ENCODE results near the gene SIGLEC7. TPM values are rescaled to one million over a fixed set of nuclear protein-coding genes. Genes with fewer than 3 reads are reported as not detected.

The SIGLEC7 gene
- total RNA-seq, 2 experiments from 2014 or later: 0.20 TPM; not detected in 1

DNA sequence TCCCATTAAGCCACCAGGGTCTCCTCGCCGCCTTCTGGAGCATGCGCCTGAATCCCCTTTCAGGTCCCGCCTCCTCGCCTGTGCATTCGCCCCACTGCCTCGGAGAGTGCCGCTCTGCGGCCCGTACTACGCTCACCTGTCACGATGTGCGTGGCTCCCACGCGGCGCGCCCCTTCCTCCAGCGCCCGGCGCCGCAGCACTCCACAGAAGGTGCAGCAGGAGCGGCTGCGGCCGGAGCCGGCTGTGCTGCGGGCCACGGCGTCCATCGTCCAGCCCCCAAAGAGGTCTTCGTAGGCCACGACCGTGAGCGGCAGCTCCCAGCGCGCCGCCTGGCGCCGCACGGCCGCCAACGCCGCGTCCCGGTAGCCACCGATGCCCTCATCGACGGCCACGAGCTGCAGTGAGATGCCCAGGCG is 38.2 kb upstream of the SIGLEC7 start:
- Mint-ChIP-seq H3K27ac (no peak overlapping the region), H3K9me3 (no peaks in the 10 kb centered on the region), H3K4me3 (no peak overlapping the region), H3K36me3 (ENCODE audit: low read depth) (peaks cover 64% of the 10 kb centered on the region), H3K27me3 (no peaks in the 10 kb centered on the region), H3K4me1 (ENCODE audit: low read depth) (peaks cover 59% of the 10 kb centered on the region)
- ATAC-seq (ENCODE audit: poor library complexity) (no peak), DNase-seq (no peak)
- intact Hi-C loops (cut with DNase I, micrococcal nuclease): loop anchor here in 1 of 2 experiments (10.0 kb wide), 2 partner anchors 601 to 1079 kb away; partner anchors contain the start of genes VRK3 and ZNF473
- no peaks in the 10 kb centered on the region for H3K27me3 ChIP-seq (ENCODE audit: control insufficient read depth in 1 of 2, insufficient read depth in 2 of 2, low read length in 2 of 2)
- peaks cover 33% of the 10 kb centered on the region for H3K36me3 ChIP-seq (ENCODE audit: insufficient read depth, low read length)
- no peaks in the 10 kb centered on the region for H3K9me3 ChIP-seq (ENCODE audit: control insufficient read depth in 1 of 2, insufficient read depth in 1 of 2, low read length in 2 of 2)
- peaks cover 34% of the 10 kb centered on the region for H3K4me1 ChIP-seq (ENCODE audit: insufficient read depth, low read length)
- no peak overlapping the region for H3K4me3 ChIP-seq (ENCODE audit: low read length)
- ChIA-PET POLR2A (no interaction called here), CTCF (no interaction called here)
- no peak overlapping the region for H3K27ac ChIP-seq (ENCODE audit: low read depth in 1 of 2, low read length in 2 of 2)
- TF ChIP-seq, protein P1, sequence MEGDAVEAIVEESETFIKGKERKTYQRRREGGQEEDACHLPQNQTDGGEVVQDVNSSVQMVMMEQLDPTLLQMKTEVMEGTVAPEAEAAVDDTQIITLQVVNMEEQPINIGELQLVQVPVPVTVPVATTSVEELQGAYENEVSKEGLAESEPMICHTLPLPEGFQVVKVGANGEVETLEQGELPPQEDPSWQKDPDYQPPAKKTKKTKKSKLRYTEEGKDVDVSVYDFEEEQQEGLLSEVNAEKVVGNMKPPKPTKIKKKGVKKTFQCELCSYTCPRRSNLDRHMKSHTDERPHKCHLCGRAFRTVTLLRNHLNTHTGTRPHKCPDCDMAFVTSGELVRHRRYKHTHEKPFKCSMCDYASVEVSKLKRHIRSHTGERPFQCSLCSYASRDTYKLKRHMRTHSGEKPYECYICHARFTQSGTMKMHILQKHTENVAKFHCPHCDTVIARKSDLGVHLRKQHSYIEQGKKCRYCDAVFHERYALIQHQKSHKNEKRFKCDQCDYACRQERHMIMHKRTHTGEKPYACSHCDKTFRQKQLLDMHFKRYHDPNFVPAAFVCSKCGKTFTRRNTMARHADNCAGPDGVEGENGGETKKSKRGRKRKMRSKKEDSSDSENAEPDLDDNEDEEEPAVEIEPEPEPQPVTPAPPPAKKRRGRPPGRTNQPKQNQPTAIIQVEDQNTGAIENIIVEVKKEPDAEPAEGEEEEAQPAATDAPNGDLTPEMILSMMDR (IDR thresholded peaks at IDR 0.05): no peak

GRCh38 chr19:51107406-51108065 is 34.6 kb upstream of the SIGLEC7 start:
- ATAC-seq (ENCODE audit: poor library complexity) (no peak), DNase-seq (peak in 1 of 14 experiments; percentile 8)
- H3K4me1 Mint-ChIP-seq (ENCODE audit: low read depth): peaks cover 45% of the 10 kb centered on the region
- no peaks in the 10 kb centered on the region for H3K27me3 Mint-ChIP-seq
- peak overlapping the region; percentile 91 for H3K27ac Mint-ChIP-seq
- Histone ChIP-seq H3K27me3 (ENCODE audit: control insufficient read depth in 1 of 2, insufficient read depth in 2 of 2, low read length in 2 of 2) (no peaks in the 10 kb centered on the region), H3K4me1 (ENCODE audit: insufficient read depth, low read length) (peaks cover 30% of the 10 kb centered on the region), H3K4me3 (ENCODE audit: low read length) (peak overlapping the region; percentile 83), H3K9me3 (ENCODE audit: control insufficient read depth in 1 of 2, insufficient read depth in 1 of 2, low read length in 2 of 2) (no peaks in the 10 kb centered on the region), H3K27ac (ENCODE audit: low read depth in 1 of 2, low read length in 2 of 2) (peak overlapping the region in 1 of 2 donors; percentile 51), H3K36me3 (ENCODE audit: insufficient read depth, low read length) (peaks cover 8% of the 10 kb centered on the region)
- peaks cover 37% of the 10 kb centered on the region for H3K36me3 Mint-ChIP-seq (ENCODE audit: low read depth)
- no peaks in the 10 kb centered on the region for H3K9me3 Mint-ChIP-seq
- H3K4me3 Mint-ChIP-seq: peak overlapping the region; percentile 95
- ChIA-PET POLR2A (interaction anchor here (1.1 kb wide), 1 partner anchor 25 kb away, joined by 12 read pairs; no protein-coding TSS in a partner anchor), CTCF (interaction anchor here (1.1 kb wide), 1 partner anchor 13 kb away, joined by 3 read pairs; no protein-coding TSS in a partner anchor)
- intact Hi-C loops (cut with DNase I, micrococcal nuclease): loop anchor here (1.0 to 10.0 kb wide), 6 partner anchors 303 to 1083 kb away; partner anchors contain the start of genes ASPDH (in 1 of the 2), JOSD2 (in 1 of the 2), VRK3 (in 1 of the 2) and ZNF473 (in 1 of the 2)
- TF ChIP-seq, protein P1 (IDR thresholded peaks at IDR 0.05): no peak

DNA sequence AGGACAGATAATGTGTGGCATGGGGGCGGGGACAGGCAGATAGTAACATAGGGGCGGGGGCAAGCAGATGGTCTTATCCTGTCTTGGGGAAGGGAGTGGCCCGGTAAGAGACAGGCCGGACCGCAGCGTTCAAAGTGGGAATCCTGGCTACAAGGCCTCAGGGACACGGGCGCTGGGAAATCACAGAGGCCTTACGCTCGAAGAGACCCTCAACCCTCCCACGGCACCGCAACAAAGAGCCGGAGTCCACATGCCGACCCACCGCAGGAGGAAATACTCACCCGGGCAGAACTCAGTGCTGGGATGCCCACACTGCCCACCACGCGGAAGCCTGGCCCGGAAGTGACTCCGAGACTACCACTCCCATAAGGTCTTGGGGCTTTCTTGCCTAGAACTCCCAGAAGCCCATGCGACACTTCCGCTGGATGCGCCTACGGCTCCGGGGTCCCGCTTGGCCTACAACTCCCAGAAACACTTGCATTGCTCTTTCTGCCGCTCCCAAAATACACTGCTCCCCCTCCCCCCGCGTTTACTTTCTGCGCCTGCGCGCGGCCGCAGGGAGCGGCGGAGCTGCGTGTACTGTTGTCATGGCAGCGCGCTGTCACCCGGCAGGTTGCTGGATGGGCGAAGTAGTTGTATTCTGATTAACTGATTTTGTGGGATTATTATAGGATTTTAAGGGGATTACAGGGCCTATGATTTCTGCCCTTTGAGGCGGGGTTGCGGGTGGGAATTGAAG is 33.9 kb upstream of the SIGLEC7 start, which contains the start of gene CTU1:
TSS of gene CTU1 (minus strand) at position 344 of the 739 bp plus-strand sequence. CDS start 3,840 bp downstream, outside the sequence.
- CTCF ChIA-PET: interaction anchor here (2.4 kb wide), 1 partner anchor 12 kb away, joined by 8 read pairs; no protein-coding TSS in a partner anchor
- POLR2A ChIA-PET: interaction anchor here (1.0 to 1.1 kb wide), 2 partner anchors 22 to 24 kb away, joined by 3 to 12 read pairs; no protein-coding TSS in a partner anchor
- intact Hi-C loops (cut with DNase I, micrococcal nuclease): loop anchor here (1.0 to 10.0 kb wide), 6 partner anchors 303 to 1083 kb away; partner anchors contain the start of genes ASPDH (in 1 of the 2), JOSD2 (in 1 of the 2), VRK3 (in 1 of the 2) and ZNF473 (in 1 of the 2)
- H3K9me3 Mint-ChIP-seq: no peaks in the 10 kb centered on the region
- peaks cover 30% of the 10 kb centered on the region for H3K36me3 Mint-ChIP-seq (ENCODE audit: low read depth)
- ATAC-seq (ENCODE audit: poor library complexity) (peak; percentile 98), DNase-seq (peak; percentile 96 to 100 (median 98))
- peak within 1 kb of the TSS; percentile 83 for H3K4me3 ChIP-seq (ENCODE audit: low read length)
- H3K4me1 ChIP-seq (ENCODE audit: insufficient read depth, low read length): peaks cover 29% of the 10 kb centered on the region
- peaks cover 2% of the 10 kb centered on the region for H3K36me3 ChIP-seq (ENCODE audit: insufficient read depth, low read length)
- H3K4me1 Mint-ChIP-seq (ENCODE audit: low read depth): peaks cover 38% of the 10 kb centered on the region
- H3K9me3 ChIP-seq (ENCODE audit: control insufficient read depth in 1 of 2, insufficient read depth in 1 of 2, low read length in 2 of 2): no peaks in the 10 kb centered on the region
- H3K27me3 Mint-ChIP-seq: no peaks in the 10 kb centered on the region
- H3K27ac ChIP-seq (ENCODE audit: low read depth in 1 of 2, low read length in 2 of 2): peak within 1 kb of the TSS; percentile 60 to 63
- no peaks in the 10 kb centered on the region for H3K27me3 ChIP-seq (ENCODE audit: control insufficient read depth in 1 of 2, insufficient read depth in 2 of 2, low read length in 2 of 2)
- H3K27ac Mint-ChIP-seq: peak within 1 kb of the TSS; percentile 91
- H3K4me3 Mint-ChIP-seq: peak within 1 kb of the TSS; percentile 95
- TF ChIP-seq, protein P1 (IDR thresholded peaks at IDR 0.05): no peak

Measured in CD4-positive, alpha-beta T cell (primary cell).